ENCODE measurements around the gene PRKCE.

PRKCE gene

DNA sequence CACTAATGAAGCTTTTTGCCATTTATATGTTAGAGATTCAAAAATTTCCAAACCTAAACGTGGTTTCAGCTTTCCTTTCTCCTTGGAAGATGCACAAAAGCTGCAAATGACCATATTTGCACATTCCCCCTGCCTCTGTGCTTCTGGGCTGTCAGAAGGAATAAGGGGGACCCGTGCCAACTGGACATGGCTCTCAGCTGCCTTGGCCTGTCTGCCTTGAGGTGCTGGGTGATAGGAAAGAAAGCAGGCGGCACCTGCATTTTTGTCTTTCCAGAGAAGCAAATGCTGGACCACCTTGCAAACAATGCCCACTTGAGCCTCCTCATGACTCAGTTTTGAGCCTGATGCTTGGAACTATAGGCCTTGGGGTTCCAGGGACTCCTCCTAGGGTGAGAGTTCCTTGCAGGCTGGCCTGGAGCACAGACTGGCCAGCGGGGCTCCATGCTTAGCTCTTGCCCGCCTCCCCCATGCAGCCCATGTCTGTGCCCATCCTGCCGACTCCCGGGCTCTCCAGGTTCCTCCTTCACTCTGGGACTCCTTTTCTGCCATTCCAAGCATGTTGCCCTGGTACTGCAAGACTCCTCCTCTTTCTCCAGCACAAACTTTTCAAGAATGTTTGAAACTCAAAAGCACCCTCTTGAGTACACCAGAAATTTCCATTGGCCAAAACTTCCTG lies 536.7 kb downstream of the PRKCE start:
- TF ChIP-seq, protein P1, sequence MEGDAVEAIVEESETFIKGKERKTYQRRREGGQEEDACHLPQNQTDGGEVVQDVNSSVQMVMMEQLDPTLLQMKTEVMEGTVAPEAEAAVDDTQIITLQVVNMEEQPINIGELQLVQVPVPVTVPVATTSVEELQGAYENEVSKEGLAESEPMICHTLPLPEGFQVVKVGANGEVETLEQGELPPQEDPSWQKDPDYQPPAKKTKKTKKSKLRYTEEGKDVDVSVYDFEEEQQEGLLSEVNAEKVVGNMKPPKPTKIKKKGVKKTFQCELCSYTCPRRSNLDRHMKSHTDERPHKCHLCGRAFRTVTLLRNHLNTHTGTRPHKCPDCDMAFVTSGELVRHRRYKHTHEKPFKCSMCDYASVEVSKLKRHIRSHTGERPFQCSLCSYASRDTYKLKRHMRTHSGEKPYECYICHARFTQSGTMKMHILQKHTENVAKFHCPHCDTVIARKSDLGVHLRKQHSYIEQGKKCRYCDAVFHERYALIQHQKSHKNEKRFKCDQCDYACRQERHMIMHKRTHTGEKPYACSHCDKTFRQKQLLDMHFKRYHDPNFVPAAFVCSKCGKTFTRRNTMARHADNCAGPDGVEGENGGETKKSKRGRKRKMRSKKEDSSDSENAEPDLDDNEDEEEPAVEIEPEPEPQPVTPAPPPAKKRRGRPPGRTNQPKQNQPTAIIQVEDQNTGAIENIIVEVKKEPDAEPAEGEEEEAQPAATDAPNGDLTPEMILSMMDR (IDR thresholded peaks at IDR 0.05; ENCODE audit: low read depth, low read length) = no peak
- Histone ChIP-seq H3K36me3 (peaks cover 18% of the 10 kb centered on the region), H3K4me3 (ENCODE audit: low read depth, low read length) (no peak overlapping the region)

DNA sequence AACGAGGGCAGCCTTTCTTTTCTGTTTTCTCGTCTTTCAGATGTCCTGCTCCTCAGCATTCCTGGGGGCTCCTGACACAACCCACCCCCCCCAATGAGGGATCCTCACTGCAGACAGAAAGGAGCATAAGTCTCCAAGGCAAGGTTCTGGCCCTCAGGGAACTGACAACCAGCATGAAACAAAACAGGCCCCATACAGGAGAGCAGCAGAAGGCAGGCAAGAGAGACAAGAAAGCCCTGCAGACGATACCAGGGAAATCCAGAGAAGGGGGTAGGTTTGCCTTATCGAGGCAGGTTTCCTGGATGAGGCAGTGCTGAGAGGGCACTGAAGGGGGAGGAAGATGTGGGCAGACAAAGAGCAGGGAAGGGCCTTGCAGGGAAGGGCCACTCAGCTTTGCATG lies 541.9 kb downstream of the PRKCE start:
- H3K27me3 ChIP-seq = no peaks in the 10 kb centered on the region
- peaks cover 3% of the 10 kb centered on the region; the same call in 1 of the 2 replicates for H3K4me1 ChIP-seq
- H3K9me3 ChIP-seq = no peaks in the 10 kb centered on the region
- no peaks in the 10 kb centered on the region for H3K36me3 ChIP-seq
- TF ChIP-seq, protein P1 (IDR thresholded peaks at IDR 0.05; ENCODE audit: low read depth, low read length) = no peak
- no peak overlapping the region for H3K4me3 ChIP-seq (ENCODE audit: low read depth, low read length)
- DNase-seq = no peak

More for the DNA sequence above, 536.7 kb downstream of the PRKCE start:
- Histone ChIP-seq H3K9me3 (no peaks in the 10 kb centered on the region), H3K27me3 (no peaks in the 10 kb centered on the region), H3K4me1 (no peaks in the 10 kb centered on the region)
- DNase-seq = no peak

DNA sequence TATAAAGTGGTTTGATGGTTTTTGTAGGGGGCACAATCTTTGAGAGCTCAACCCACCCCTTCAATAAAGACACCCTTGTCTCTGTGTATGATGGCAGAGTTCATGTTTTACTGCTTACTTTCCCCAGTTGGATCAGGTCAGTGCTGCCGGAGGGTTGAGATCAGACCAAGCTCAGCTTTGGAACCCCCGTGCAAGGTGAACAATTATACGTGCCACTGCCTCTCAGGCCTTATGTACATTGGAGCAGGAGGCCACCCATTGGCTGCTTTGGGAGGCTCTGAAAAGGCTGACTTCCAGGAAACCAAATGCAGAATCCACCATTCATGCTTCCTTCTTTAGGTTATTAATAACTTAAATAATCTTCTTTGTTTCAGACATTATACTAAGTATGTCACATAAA lies 542.4 kb downstream of the PRKCE start:
- no peaks in the 10 kb centered on the region for H3K36me3 ChIP-seq
- peaks cover 3% of the 10 kb centered on the region; the same call in 1 of the 2 replicates for H3K4me1 ChIP-seq
- H3K9me3 ChIP-seq = no peaks in the 10 kb centered on the region
- DNase-seq = no peak
- H3K27me3 ChIP-seq = no peaks in the 10 kb centered on the region
- no peak overlapping the region for H3K4me3 ChIP-seq (ENCODE audit: low read depth, low read length)
- TF ChIP-seq, protein P1 (IDR thresholded peaks at IDR 0.05; ENCODE audit: low read depth, low read length) = no peak

DNA sequence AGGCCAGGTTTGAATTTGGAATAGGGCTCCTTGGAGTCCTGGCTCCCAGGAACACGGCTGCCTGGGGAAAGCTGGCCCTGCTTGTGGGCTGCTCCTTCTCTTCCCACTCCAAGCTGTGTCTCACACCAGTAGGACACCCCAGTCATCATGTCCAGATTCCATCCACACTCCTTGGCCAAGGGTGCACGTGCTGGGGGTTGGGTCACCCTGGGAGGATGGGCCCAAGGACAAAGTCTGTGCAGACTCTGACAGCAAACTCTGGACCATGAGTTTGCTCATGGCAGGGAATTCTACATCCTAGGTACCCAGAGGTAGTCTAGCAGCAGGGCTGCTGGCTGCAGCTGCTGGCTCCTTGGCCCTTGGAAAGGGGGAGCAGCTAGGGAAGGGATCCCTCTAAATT lies 543.4 kb downstream of the PRKCE start:
- TF ChIP-seq, protein P1 (IDR thresholded peaks at IDR 0.05; ENCODE audit: low read depth, low read length) = no peak
- H3K9me3 ChIP-seq = no peaks in the 10 kb centered on the region
- peaks cover 3% of the 10 kb centered on the region; the same call in 1 of the 2 replicates for H3K4me1 ChIP-seq
- DNase-seq = no peak
- no peaks in the 10 kb centered on the region for H3K27me3 ChIP-seq
- no peaks in the 10 kb centered on the region for H3K36me3 ChIP-seq
- no peak overlapping the region for H3K4me3 ChIP-seq (ENCODE audit: low read depth, low read length)

DNA sequence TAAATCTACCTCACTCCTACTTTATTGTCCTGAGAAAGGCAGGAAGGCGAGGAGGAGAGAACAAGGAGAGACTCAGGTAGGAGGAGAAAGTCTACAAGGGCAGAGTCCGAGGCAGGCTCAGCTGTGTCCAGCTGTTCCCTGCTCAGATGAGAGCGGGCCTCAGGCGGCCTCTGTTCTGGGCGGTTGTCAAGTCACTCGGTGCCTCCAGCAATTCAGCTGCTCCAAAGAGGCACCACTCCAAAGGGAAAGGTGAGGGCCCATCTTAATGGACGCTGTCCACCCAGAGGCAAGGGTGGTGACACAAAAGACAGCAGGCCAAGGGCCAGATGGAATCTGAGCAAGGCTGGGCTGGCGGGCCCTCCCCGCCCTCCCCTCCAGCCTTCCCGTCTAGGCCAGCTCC lies 544.3 kb downstream of the PRKCE start:
- DNase-seq = no peak
- Histone ChIP-seq H3K4me1 (peaks cover 3% of the 10 kb centered on the region; the same call in 1 of the 2 replicates), H3K4me3 (ENCODE audit: low read depth, low read length) (no peak overlapping the region), H3K27me3 (no peaks in the 10 kb centered on the region), H3K9me3 (no peaks in the 10 kb centered on the region), H3K36me3 (no peaks in the 10 kb centered on the region)
- TF ChIP-seq, protein P1 (IDR thresholded peaks at IDR 0.05; ENCODE audit: low read depth, low read length) = no peak

DNA sequence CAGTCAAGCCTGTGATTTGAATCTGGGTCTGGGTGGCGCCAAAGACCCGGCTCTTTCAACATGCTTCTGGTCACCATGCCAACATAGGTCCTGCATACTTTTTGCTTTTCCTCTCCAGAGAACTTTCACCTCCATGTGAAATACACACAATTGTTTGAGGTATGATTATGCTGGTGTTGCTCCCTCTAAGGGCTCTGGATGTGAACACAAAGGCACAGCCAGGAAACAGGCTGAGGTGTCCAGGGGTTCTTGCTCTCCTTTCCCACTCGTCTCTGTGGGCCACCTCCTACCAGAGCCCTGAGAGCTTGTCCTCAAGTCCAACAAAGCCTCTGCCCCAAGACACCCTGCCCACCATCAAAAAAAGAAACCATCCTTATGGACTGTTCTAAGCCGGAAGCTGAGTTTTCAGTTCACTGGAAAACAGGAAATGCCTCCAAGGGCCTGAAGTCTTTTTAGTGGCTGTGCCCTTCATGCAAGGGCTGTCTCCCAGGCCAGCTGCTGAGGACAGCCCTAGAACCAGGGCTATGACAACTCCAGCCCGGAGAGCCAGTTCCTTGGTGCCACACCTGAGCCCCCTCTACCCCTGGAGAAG lies 545.5 kb downstream of the PRKCE start:
- TF ChIP-seq, protein P1 (IDR thresholded peaks at IDR 0.05; ENCODE audit: low read depth, low read length) = no peak
- Histone ChIP-seq H3K27me3 (no peaks in the 10 kb centered on the region), H3K4me1 (peaks cover 3% of the 10 kb centered on the region; the same call in 1 of the 2 replicates), H3K36me3 (no peaks in the 10 kb centered on the region), H3K9me3 (no peaks in the 10 kb centered on the region), H3K4me3 (ENCODE audit: low read depth, low read length) (no peak overlapping the region)
- no peak for DNase-seq

Measured in BE2C (cell line).